Fibroblast of peridontal ligament (primary cell): Measurements from ENCODE around the gene ANK3.

Experiments
- DNase-seq: peaks from one replicate; pipeline ENCODE4 v3.0.0-alpha.2; 2010; ENCODE audit errors: extremely low read depth

ANK3 gene

DNA sequence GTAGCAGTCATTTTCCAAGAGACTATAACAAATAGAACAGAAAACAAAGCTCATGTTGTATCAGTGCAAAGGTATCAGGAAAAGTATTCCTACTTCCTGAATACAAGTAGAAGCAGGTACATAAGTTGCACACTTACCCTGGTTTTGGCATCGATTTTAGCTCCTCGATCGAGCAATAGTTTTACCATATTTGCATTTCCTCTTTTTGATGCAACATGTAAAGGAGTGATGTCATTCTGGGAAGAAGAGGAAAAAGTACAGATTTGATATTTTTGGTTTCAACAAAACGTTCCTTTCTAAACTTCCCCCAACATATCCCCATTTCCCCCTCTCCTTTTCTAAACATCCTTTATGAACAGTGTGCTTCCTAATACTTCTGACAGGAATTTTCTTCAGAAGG, 155.1 kb downstream of the ANK3 start:
- DNase-seq, result no peak

DNA sequence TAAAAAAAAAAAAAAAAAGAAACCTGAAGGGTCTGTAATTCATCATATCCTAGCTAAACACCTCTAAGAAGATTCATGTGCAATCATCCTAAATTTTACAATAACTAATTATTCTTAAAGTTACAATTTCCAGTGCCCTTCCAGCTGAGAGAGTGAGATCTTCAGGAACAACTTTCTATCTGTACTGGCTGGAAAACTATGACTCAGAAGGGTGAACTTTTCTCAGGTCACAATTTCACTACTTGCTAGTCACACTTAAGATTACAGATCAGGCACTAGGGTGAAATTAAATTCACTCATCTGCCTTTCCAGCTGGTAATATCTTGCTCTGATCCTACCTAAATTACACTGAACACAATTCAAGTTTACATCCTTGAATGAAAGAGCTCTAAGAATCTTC, 158.8 kb downstream of the ANK3 start:
- DNase-seq, result peak; percentile 32

DNA sequence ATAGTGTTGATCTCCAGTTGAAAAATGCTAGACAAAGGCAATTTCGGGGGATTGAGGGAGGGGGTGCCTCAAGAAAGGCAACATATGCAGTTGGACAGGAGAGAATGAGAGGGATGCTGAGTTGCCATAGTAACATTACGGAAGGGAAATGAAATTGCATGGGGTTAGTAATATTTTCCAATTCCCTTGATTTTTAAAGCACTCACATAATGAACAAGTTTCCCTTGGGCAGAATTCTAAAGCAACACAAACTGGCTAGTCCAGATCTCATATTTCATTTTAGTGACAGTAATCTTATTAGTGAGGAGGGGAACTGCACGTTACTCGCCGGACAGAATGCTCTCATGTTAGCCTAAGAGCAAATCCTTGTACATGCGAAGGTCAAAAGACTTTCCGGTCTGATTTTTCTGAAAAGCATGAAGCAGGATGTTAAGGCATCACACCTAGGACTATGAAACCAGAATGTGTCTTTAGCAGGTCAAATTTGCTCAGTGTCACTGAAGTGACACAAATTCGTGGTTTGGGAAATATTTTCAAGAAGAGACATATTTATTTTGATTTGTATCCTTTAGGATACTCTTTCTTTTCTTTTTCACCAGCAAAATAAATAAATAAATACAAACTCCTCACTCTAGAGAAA, 165.5 kb downstream of the ANK3 start:
- DNase-seq, result no peak

DNA sequence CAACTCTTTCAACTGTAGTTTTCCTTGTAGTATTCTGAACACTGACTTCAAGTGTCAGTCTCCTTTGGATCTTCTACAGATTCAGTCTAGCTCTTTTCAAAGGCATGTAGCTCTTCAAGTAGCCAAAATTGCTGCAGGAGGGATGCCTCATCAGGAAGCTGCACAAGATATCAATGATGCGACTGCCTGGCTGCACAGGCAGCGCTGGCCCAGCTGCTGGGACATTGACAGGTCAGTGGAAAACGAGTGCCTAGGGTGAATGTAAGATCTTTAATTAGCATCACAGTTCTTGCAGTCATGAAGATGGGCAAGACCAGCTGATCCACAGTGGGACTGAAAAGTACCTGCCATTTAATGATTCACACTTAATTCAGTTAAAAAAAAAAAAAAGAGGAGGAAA, 167.6 kb downstream of the ANK3 start:
- no peak for DNase-seq

DNA sequence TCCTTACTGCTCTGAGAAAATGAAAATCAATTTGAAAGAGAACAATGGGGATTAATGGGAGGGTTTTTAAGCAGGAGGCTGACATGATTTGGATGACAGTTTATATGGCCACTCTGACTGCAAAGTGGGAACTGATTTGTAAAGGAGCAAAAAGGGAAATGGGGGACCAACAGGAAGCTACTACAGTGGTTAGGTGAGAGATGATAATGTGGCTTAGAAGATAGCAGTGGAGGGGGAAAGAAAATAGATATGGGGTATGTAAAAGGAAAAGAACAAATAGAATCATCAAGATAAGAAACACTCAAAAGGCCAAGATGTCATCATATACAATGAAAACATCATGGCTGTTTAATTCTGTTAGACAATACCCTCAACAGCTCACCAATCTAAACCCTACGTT, 177.5 kb downstream of the ANK3 start:
- no peak for DNase-seq

DNA sequence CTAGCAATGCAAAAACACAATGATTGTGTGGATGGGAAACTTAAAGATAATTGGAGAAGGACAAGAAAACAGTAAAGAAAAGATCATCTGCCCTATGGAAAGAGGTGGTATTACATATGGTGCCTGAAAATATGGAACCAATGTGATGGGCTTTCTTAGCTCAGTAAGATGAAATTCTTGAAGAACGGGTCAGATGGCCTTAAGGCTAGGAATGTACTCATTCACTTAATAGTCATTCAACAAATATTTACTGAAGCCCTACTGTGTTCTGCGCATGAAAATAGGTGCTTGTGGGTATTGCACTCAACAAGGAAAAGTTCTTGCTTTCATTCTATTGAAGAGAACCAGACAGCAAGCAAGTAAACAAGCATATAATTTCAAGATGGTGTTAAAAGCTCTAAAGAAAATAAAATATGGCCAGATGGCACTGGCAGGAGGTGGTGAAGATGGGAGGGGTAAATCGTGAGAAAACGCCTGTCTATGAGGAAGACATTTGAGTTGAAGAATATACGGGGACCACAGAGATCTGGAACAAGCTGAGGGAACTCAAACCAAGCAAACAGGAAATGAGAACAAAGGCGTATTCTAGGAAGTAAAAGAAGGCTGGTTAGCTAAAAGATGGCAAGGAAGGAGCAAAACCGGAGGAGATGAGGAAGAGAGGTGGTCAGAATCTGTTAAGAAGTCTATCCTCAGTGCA, 179.7 kb downstream of the ANK3 start:
- DNase-seq, result no peak

DNA sequence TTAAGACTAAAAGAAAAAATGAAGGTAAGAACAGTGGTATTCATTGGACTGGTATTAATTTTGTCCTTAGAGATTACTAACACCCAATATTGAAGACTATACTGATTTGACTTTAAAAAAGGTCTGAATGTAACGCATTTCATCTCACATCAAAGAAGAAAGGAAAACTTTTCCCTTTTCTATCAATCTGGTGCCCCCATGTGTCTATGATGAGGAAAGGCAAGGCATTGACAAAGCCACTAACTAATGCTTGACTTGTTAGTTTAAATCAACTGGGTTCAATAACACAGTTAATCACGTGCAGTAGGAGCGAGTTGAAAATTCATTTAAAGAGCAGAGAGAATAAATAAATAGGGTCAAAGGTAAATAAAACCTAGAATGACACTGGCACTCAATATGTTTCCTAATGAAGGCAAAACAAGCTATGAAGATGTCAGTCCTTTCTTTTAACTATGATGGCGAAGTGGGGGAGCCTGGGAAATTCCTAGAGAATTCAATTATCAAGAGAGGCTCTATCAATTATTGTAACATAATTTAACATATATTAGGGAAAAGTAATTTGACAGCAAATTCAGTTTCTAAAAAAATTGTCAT, 180.9 kb downstream of the ANK3 start:
- DNase-seq, result peak; percentile 67

DNA sequence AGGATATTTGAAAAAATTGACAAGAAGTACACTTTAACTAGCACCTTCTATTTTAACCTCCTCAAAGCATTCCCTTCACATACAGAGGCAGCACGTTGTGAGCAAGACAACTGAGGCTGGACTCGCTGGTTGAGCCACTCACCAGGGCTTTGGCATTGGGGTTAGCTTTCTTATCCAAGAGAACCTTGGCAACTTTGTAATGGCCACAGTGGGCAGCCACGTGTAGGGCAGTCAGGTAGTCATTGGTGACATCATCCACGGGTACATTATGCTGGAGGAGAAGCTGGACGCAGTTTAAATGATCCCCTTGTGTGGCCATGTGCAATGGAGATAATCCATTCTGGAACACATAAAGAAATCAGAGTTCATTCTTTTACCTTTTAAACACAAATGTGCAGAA, 181.8 kb downstream of the ANK3 start:
- DNase-seq, result no peak

DNA sequence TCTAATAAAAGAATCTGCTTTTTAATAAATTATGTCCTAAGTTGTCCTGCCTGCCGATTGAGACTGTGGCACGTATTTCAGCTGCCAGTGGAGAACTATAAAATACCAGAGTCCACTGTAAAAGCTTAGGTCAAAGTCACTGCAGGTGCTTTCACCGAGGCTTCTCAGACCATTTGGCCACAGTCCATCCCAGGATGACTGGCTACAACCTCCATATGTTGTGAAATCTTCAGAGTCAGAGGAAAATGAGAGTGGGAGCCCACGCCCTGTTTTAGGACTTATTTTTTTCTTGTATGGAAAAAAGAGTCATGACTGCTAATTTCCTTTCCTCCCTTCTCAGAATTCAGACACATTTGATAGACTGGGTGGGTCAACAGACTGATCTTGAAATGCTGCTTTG, 182.9 kb downstream of the ANK3 start:
- no peak for DNase-seq

DNA sequence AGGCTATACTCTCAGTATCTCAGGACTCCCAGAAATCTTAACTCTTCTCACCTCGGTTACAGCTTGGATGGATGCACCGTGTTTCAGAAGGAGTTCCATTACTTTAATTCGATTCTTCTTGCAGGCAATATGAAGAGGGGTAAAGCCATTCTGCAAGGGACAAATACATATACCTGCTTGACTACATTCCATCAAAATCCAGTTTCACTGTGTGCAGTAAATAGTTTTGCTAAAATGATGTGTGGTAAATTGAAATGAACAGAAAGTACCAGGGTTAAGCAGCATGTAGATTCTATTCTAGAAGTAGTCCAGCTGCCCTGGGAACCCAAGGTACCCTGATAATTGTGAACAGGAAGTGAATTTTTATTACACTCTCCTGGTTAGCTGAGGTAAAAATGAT, 183.9 kb downstream of the ANK3 start:
- DNase-seq, result no peak

DNA sequence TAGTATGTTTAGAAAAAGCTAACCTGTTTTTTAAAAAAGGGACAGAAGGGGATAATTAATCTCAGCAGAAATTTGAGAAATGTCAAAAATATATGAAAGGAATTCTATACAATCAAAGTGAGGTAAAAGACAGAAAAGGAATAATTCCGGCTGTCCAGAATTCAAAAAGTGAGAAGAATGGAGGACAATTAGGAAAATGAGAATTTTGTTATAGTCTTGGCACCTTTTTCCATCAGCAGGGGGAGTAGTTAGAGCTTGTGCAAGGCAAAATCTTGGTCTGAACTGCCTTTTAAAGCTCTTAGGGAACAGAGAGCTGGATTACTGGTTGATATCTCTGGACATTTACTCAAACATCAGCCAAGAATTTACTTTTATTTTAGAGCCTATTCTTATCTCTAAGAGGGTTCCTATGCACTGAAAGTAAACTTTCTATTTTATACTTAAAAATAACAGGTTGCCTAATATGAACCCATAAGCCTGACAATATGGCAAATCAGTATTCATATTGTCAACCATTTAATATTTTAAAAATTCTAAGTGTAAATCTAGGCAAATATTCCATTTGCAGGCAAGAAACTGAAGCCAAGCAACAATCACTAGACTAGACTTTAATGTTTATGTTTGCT, 185.6 kb downstream of the ANK3 start:
- peak; percentile 63 for DNase-seq

DNA sequence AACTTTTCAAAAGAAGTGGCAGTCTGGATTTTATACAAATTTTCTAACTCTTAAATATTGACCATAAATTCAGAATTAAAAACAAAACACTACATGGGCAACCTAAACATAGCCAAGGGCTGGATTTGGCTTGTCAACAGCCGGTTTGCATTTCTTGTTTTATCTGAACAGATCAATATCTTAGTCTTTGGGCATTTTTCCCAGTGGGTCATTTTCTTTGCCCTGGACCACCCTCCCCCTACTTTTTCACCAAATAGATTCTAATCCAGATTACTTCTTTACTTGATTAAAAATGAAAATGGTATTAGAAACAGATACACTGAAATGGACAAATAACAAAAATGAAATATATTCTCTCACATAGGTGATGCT, 189.0 kb downstream of the ANK3 start:
- no peak for DNase-seq

DNA sequence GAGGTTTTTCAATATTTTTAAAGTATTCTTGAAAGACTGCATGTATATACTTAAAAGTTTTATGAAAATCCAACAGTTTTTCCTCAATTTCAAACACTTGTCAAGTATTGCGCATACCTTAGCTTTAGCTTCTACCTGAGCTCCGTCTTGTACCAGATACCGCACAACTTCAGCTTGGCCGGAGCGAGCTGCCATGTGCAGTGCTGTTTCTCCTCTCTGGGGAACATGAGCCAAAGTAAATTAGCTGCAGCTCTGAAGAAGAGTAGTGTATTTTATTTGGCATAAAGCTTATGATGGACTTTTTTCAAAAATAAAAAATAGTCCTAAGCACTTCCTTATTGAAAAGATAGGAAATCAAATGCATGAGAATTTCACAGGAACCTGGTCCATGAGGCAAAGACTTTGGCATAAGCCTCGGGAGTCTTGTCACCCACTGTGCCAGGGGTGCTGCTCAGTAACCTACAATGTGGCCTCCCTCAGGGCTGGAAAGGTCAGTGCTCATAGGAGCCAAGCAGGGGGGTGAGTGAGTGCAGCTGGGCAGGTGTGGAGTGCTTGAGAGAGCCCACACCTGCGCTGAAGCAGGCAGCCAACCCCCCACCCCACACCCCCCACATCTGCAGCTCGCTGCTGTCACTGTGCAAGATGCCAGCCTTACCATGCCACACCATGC, 189.5 kb downstream of the ANK3 start:
- DNase-seq, result no peak

DNA sequence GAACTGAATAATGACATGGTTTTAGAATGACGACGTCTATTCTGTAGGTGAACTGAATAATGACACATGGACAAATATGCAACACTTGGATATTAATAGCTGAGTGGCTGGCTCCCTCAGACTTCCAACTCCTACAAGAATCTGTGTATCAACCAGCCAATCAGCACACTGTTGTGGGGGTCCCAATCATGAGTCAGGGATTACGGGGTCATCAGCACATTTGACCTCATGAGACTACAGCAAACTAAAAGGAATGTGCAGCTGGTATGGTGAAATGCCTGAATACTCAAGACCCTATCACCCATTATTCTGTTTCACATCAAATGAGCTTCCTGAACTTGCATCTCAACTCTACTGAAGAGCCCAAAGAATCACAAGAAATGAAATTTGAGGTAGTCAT, 192.5 kb downstream of the ANK3 start:
- no peak for DNase-seq

DNA sequence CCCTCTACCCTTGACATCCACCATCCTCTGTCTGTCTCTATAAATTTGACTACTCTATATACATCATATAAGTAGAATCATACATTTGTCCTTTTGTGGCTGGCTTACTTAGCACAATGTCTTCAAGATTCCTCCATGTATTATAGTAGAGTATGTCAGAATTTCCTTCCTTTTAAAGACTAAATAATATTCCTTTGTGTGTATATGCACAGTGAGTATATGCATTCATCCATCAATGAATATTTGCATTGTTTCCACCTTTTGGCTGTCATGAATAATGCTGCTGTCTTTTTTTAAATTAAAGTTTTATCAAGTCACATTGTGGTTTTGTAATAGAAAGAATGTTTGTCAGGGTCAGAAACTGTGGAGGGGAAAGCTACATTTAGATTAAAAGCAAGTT, 195.3 kb downstream of the ANK3 start:
- no peak for DNase-seq

DNA sequence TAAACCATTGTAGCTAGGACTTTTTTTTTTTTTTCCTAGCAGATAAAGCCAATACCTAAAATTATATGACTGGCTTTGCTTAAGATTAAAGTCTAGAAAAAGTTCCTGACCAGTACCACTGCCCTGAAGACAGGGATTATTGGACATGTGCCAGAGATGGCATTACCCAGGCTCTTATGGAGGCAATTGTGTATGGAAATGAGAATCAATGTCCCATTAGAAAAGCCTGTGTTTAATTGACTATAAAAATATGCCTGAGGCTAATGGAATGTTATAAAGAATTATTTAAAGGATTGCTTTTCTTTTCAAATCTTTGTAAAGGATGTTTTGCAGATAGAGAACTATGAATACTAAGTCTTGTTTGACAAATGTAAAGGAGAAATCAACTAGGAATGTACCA, 196.7 kb downstream of the ANK3 start:
- DNase-seq, result no peak

DNA sequence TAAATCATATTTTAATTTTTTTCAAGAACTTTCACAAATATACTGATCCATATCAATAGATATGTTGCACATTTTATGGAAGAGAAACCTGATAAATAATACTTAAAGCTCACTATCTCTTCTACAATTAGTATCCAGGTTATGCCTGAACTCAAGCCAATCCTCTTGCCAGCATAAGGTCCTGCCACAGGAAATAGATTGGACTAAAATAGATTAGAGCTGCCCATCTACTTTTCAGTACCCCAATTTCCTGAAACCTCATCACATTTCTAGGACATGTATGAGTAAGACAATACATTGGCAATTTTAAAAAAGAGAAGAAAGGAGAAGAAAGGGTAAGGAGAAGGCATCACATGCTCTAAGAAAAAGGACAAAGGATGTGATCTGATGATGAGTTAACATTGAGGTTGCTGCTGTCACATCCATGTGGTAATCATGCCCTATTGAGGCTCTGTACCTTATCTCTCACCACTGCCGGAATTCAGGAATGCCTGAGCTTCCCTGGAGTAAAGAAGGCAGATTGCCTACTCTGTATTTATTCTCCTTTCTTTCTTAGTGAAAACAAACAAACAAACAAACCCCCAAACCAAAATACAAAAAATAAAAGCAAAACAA, 199.7 kb downstream of the ANK3 start:
- no peak for DNase-seq

DNA sequence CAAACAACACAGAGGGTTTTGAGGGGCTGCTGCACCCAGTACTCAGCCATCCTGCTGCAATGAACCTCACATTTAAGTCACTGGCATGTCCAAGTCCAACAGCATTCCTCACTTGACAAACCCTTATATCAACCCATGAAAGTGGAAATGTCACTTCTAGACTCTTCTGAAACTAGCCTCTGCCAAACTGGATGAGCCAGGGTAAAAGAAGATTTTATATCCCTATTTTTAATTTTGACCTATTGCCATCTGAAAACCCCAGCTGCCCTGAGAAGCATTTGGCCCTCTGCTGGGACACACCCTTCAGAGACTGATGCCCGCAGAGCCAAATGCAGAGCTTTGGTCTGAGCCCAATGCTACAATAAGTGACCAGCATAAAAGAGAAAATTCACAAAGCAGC, 201.1 kb downstream of the ANK3 start:
- DNase-seq, result no peak

DNA sequence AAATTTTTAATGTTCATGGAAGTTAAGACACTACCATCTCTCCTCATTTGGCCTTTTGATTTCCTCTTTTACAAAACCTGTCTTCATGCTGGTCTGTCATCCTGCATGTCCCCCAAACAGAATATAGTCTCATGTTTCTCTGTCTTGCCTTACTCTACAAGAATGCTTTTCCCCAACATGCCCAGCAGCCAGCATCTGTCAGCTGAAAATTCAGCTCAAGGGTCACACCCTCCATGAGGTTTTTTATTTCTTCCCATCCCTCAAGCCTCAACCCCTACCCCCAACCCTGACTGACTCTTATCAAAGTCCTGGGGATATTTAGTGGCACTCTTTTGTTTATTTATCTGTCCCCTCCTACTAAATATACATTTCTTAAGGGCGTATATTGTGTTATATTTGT, 202.0 kb downstream of the ANK3 start:
- DNase-seq, result no peak

DNA sequence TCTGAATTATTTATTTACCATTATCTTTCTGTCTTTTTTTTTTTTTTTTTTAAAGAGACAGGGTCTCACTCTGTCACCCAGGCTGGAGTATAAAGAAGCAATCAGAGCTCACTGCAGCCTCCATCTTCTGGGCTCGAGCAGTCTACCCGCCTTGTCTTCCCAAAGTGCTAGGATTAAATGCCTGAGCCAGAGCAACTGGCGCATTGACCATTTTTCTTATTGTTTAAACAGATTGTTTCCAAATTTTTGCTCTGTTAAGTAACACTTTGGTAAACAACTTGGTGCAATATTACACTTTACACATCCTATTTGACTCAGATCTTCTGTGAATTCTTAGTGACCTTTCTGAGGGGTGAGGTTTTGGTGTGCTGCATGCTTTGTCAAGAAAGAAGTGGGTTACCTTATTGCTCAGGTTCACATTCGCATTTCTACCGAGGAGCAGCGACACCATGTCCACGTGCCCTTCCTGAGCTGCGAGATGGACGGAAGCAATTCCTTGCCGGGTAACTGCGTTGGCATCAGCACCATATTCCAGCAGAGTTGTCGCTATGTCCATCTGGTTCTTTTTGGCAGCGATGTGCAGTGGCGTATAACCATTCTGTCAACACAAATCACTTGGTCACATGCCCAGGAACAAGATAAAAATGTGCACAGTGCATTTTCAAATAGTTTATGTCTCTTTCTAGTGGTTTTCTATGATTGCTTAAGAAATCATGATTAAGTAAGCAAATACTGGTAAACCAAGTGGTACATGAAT, 203.2 kb downstream of the ANK3 start:
- no peak for DNase-seq

DNA sequence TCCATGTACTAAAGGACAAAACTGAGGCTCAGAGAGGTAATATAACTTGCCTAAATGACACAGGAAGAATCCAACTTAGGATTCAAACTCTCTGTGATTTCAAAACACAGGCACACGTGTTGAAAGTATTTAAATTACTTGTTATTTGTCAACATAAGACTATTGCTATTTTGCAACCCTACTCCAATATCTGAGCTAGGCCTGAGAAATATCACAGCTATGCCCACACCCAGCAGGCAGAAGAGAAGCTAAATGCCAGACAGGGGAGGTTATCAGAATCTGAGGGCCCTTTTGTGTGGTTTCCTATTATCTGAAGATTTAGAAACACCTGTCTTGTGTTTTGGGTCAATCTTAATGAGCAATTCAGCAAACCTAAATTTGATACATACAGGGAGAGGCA, 204.3 kb downstream of the ANK3 start:
- DNase-seq, result no peak
